GM18867 (cell line): ENCODE results near the gene BICRAL.
A peak's percentile ranks its signal among the peaks of the same experiment; 100 is the strongest.
"Not testable (repeated sequence)": the region's sequence is repeated elsewhere in the genome, so short reads cannot be mapped to it uniquely, and the experiment has no call there.

Experiments
- ATAC-seq: cut with Tn5 transposase; IDR thresholded peaks from one replicate; pipeline ENCODE4 v1.9.1; 2021; ENCODE audit warnings: mild to moderate bottlenecking, moderate library complexity; ENCODE audit not compliant: unreplicated experiment

Gene BICRAL

DNA sequence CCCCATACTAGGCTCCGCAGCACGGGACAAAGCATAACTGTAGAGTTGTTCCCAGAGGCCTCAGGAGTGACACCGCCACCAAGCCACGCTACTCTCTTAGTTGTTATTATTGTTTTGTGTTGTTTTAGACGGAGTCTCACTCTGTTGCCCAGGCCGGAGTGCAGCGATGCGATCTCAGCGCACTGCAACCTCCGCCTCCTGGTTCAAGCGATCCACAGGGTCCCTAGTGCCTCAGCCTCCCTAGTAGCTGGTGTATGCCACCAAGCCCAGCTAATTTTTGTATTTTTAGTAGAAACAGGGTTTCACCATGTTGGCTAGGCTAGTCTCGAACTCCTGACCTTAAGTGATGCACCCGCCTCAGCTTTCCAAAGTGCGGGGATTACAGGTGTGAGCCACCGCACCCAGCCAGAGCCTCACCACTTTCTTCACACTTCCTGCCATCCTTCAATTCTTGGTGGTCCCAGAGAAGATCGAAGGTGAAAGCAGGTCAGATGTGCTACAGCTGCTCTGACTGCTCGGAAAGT is 109.4 kb downstream of the BICRAL start:
- no peak for ATAC-seq

DNA sequence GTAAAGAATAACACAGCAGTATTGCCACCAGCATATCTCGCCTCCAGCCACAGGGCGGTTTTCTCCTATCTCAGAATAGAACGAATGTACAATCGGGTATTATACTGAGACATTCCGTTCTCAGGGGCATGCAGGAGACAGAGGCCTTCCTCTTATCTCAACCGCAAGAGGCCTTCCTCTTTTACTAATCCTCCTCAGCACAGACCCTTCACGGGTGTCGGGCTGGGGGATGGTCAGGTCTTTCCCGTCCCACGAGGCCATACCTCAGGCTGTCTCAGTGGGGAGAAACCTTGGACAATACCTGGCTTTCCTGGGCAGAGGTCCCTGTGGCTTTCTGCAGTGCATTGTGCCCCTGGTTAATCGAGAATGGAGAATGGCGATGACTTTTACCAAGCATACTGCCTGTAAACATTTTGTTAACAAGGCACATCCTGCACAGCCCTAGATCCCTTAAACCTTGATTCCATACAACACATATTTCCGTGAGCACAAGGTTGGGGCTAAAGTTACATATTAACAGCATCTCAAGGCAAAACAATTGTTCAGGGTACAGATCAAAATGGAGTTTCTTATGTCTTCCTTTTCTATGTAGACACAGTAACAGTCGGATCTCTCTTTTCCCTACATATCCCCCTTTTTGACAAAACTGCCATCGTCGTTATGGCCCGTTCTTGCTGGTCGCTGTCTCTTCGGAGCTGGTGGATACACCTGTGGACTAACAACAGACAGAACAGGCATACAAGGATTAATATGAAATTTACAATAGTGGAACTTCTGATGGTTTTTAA is 112.4 kb downstream of the BICRAL start:
- not testable (repeated sequence) for ATAC-seq

GRCh38 chr6:42896178-42896719 is 114.4 kb downstream of the BICRAL start:
- no peak for ATAC-seq

DNA sequence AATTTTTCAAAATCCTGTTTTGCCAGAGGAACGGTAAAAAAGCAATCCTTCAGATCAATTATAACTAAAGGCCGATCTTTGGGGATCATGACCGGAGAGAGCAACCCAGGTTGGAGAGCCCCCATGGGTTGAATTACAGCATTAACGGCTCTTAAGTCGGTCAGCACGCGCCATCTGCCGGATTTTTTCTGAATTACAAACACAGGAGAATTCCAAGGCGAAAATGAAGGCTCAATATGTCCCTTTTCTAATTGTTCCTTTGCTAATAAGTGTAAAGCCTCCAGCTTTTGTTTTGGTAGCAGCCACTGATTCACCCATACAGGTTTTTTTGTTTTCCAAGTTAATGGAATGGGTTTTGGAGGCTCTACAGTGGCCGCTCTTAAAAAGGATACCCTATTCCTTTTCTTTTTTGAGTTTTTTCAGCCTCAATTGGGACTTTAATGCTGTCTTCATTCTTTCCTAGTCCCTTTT is 117.1 kb downstream of the BICRAL start:
- ATAC-seq, result no peak

GRCh38 chr6:42899871-42900270 is 118.0 kb downstream of the BICRAL start:
- ATAC-seq, result no peak

DNA sequence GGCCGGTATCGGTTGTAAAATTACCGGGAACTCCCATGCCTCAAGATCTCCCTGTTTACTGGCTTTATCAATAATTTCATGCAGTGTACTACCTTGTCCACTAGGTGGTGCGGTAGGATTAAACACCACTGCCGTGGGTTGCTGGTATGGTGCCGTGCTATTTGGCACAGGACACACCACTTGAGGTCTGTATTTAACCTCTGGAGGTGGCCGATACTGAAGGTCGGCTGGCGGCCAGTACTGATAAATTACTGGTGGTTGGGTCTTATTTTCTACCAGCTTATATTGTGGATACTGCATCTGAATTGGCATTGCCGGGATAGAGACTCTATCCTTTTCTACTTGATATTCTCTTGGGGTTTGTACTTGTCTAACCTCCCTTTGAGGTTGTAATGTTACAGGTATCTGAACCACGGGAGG is 119.7 kb downstream of the BICRAL start:
- peak; percentile 58 for ATAC-seq

DNA sequence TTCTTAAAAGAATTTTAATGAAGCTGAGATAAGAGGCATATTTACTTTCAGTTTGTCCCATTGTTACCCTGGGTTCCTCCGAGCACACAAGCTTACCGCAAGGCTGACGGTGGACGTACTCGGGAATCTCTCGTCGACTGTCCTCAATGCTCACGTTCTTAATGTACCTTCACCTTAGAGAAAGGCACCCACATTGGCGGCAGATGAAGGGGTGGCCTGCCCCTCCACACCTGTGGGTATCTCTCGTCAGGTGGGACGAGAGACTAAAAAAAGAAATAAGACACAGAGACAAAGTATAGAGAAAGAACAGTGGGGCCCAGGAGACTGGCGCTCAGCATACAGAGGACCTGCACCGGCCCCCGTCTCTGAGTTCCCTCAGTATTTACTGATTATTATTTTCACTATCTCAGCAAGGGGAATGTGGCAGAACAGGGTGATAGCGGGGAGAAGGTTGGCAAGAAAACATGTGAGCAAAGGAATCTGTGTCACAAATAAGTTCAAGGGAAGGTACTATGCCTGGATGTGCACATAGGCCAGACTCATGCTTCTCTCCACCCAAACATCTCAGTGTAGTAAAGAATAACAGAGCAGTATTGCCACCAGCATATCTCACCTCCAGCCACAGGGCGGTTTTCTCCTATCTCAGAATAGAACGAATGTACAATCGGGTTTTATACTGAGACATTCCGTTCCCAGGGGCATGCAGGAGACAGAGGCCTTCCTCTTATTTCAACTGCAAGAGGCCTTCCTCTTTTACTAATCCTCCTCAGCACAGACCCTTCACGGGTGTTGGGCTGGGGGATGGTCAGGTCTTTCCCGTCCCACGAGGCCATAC is 120.8 kb downstream of the BICRAL start:
- ATAC-seq, result not testable (repeated sequence)

- ATAC-seq, result no peak
These were observed 122.6 kb downstream of the BICRAL start for GRCh38 chr6:42904467-42904866.

GRCh38 chr6:42907336-42907735 is 125.5 kb downstream of the BICRAL start:
- no peak for ATAC-seq

- ATAC-seq, result no peak
These were observed 128.0 kb downstream of the BICRAL start for GRCh38 chr6:42909835-42910234.

DNA sequence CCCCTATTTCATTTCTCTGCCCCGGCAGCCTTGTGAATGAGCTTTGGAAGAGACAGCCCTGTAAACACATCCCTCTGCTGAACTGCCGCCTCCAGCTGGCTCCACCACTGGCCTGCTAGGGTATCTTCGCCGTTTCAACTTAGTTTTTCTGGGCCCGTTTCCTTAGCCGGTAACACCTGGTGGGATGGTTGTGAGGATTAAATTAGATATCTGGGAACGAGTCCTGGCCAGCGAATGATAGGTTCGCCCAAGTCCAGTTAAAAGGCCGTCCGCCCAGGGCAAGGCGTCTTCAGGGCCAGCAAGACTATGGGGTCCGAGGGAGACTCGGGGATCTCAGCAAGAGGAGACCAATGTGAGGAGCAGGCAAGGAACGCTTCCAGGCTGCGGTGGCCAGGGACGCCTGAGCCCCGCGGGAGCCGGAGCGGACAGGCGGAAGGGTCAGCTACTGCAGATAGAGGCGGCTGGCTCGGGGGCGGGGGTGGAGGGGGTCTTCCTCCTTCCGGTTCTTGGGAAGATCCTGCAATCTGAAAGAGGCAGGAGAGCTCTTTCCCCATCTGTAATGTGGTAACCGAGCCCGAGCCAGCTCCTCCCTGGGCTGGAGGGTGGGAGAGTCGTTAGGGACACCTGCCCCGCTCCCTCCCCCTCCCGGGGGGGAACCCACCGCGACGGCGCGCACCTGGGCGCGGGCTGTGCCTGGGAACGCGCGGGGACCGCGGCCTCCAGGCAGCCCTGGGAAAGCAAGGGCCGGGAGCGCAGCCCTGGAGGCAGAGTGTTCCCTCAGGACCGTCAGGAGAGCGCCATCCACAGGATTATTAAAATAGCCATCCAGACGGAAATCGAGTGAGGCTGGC is 129.5 kb downstream of the BICRAL start:
- ATAC-seq, result no peak

GRCh38 chr6:42914546-42914945 is 132.7 kb downstream of the BICRAL start:
- no peak for ATAC-seq

DNA sequence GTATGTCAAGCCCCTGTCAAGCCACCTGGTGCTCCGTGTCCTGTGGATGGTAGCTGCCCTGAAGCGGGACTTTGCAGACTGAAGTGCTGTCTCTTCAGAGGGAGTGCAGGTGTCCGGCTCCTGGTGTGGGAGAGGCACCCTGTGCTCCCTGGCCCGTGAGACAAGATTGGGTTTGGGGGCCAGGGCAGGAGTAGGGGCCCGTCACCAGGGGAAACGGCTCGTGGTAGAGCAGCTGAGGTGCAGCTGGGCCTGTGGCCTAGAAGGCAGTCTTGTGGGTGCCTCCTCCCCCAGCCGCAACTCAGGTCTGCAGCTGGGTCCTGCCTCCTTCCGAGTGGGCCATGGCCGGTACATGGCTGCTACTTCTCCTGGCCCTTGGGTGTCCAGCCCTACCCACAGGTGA is 133.9 kb downstream of the BICRAL start, which contains the start of gene PTCRA:
Gene PTCRA (plus strand): TSS at position 322 of the 400 bp plus-strand sequence. CDS start 17 bp downstream, at position 339.
- no peak for ATAC-seq

GRCh38 chr6:42916288-42916687 is 134.4 kb downstream of the BICRAL start:
- no peak for ATAC-seq
